Activated CD4-positive, alpha-beta T cell treated with anti-CD3 and anti-CD28 coated beads, Interleukin-2, amount 10 ng/mL, durations not matched to agents 7 days and 5 days (primary cell): ENCODE data around the gene P2RX3. TPM values are rescaled to one million over a fixed set of nuclear protein-coding genes. Genes with fewer than 3 reads are reported as not detected.
"Not testable (repeated sequence)": the region's sequence is repeated elsewhere in the genome, so short reads cannot be mapped to it uniquely, and the experiment has no call there.

Experiments
- CTCF ChIA-PET: fragments of 350-600 bp; sonication (Branson Sonifier 250); formaldehyde crosslinking; loops from one replicate; lab custom pipeline; 2021; ENCODE audit warnings: antibody characterized with exemption; lab: Charles Lee
- POLR2A ChIA-PET: fragments of 350-600 bp; sonication (Branson Sonifier 250); formaldehyde crosslinking; loops from one replicate; lab custom pipeline; 2021; ENCODE audit warnings: antibody characterized with exemption; lab: Charles Lee
- DNase-seq: peaks from one replicate; pipeline ENCODE4 v3.0.0-alpha.2; 2020
- H3K27ac Mint-ChIP-seq: one replicate; pipeline ENCODE4 v1.8.0; 2021; ENCODE audit warnings: mild to moderate bottlenecking, moderate library complexity, mixed read lengths
- H3K27me3 Mint-ChIP-seq: one replicate; pipeline ENCODE4 v1.8.0; 2021; ENCODE audit warnings: mixed read lengths
- H3K36me3 Mint-ChIP-seq: one replicate; pipeline ENCODE4 v1.8.0; 2021; ENCODE audit warnings: low read depth, mixed read lengths
- H3K4me1 Mint-ChIP-seq: one replicate; pipeline ENCODE4 v1.8.0; 2021; ENCODE audit warnings: mixed read lengths
- H3K4me3 Mint-ChIP-seq: one replicate; pipeline ENCODE4 v1.8.0; 2021; ENCODE audit warnings: mild to moderate bottlenecking, moderate library complexity, mixed read lengths
- H3K9me3 Mint-ChIP-seq: one replicate; pipeline ENCODE4 v1.8.0; 2021; ENCODE audit warnings: mixed read lengths
- total RNA-seq, 2 experiments: library from RNA; stranded (reverse); gene quantifications; one replicate each; pipeline ENCODE4 v1.2.3, GENCODE V29; 2021

The P2RX3 gene
- not detected for total RNA-seq

GRCh38 chr11:57338142-57338541, at the start of gene P2RX3:
TSS of gene P2RX3 (plus strand) at chr11:57338352. CDS start at chr11:57338551, 199 bp downstream.
- POLR2A ChIA-PET: no interaction called here
- Mint-ChIP-seq H3K4me3 (no peak within 1 kb of the TSS), H3K27me3 (peaks cover 8% of the 10 kb centered on the region), H3K27ac (no peak within 1 kb of the TSS), H3K9me3 (no peaks in the 10 kb centered on the region), H3K4me1 (peaks cover 30% of the 10 kb centered on the region), H3K36me3 (peaks cover 14% of the 10 kb centered on the region)
- DNase-seq: no peak
- CTCF ChIA-PET: interaction anchor here (0.5 to 1.2 kb wide), 4 partner anchors 9 to 462 kb away, joined by 3 to 4 read pairs (median 3); no protein-coding TSS in a partner anchor

DNA sequence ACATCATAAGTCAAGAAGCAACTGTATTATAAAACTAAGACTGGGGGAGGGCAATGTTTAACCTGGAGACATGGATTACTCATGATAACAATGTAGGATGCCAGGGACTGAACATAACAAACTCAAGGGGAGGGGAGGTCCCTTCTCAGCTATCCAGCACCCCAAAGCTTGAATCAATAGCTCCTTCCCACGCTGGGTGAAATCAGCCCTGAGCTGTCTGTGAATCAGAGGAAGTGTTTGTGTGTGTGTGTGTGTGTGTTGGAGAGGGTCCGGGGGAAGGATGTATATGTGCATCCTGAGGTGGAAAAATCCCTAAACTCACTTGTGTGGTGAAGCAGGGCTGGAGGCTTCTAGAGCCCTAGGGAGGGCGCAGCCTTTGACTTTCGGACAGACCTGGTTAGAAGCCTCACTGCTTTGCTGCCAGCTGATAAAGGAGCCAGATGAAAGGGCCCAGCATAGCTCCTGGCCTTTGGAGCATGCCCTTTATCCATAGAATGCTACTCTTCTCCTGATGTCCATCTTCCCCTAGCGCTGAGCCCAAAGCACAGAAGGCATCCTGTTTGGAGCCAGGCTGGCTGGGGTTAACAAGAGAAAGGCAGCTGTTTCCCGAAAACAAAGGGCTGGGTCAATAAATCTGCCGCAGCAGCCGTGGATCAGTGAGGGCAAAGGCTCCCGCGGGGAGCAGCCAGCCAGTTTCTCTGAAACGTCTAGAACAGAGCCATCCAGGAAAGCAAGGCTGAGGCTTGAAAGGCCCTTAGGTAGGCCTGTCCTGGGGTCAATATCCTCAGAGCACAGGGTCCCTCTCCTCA, 49.2 kb upstream of the P2RX3 start:
- Mint-ChIP-seq H3K4me3 (no peak overlapping the region), H3K36me3 (no peaks in the 10 kb centered on the region), H3K9me3 (no peaks in the 10 kb centered on the region), H3K27me3 (peaks cover 24% of the 10 kb centered on the region), H3K27ac (no peak overlapping the region), H3K4me1 (no peaks in the 10 kb centered on the region)
- POLR2A ChIA-PET: no interaction called here
- DNase-seq: no peak
- CTCF ChIA-PET: no interaction called here

DNA sequence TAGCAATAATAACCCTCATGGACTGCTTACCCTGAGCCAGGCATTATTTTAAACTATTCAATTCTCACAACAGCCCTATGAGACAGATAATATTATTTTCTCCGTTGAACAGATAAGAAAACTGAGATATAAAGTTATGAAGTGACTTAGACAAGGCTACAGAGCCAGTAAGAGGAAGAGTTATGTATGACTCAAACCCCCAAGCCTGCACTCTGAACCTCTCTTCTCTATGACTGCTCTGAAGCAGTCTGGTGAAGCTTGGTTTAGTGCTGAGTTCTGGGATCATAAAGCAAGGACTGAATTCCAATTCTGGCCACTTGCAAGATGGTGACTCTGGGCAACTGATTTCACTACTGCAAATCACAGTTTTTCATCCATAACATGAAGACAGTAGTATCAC, 47.9 kb upstream of the P2RX3 start:
- POLR2A ChIA-PET: no interaction called here
- no peak overlapping the region for H3K27ac Mint-ChIP-seq
- peaks cover 24% of the 10 kb centered on the region for H3K27me3 Mint-ChIP-seq
- H3K36me3 Mint-ChIP-seq: no peaks in the 10 kb centered on the region
- H3K4me1 Mint-ChIP-seq: no peaks in the 10 kb centered on the region
- no peak for DNase-seq
- H3K4me3 Mint-ChIP-seq: no peak overlapping the region
- CTCF ChIA-PET: no interaction called here
- H3K9me3 Mint-ChIP-seq: no peaks in the 10 kb centered on the region

- Mint-ChIP-seq H3K4me3 (no peak overlapping the region), H3K27me3 (peaks cover 11% of the 10 kb centered on the region), H3K9me3 (peaks cover 7% of the 10 kb centered on the region), H3K4me1 (no peaks in the 10 kb centered on the region), H3K36me3 (peaks cover 8% of the 10 kb centered on the region), H3K27ac (no peak overlapping the region)
- POLR2A ChIA-PET: no interaction called here
- CTCF ChIA-PET: no interaction called here
- DNase-seq: no peak
These were observed 43.7 kb upstream of the P2RX3 start for GRCh38 chr11:57294225-57295131.

GRCh38 chr11:57296205-57296604, 41.9 kb upstream of the P2RX3 start:
- CTCF ChIA-PET: interaction anchor here (1.0 kb wide), 1 partner anchor 47 kb away, joined by 3 read pairs; no protein-coding TSS in a partner anchor
- H3K27me3 Mint-ChIP-seq, H3K4me1 Mint-ChIP-seq, H3K27ac Mint-ChIP-seq, H3K4me3 Mint-ChIP-seq, POLR2A ChIA-PET, H3K9me3 Mint-ChIP-seq, DNase-seq: not testable (repeated sequence)
- H3K36me3 Mint-ChIP-seq: peaks cover 19% of the 10 kb centered on the region

- Mint-ChIP-seq H3K4me3 (no peak overlapping the region), H3K4me1 (no peaks in the 10 kb centered on the region), H3K36me3 (peaks cover 21% of the 10 kb centered on the region), H3K27ac (no peak overlapping the region), H3K27me3 (no peaks in the 10 kb centered on the region), H3K9me3 (peaks cover 9% of the 10 kb centered on the region)
- no peak for DNase-seq
- CTCF ChIA-PET: no interaction called here
- POLR2A ChIA-PET: no interaction called here
These were observed 40.9 kb upstream of the P2RX3 start for GRCh38 chr11:57297221-57297620.

- Mint-ChIP-seq H3K4me1 (no peaks in the 10 kb centered on the region), H3K27me3 (no peaks in the 10 kb centered on the region), H3K4me3 (no peak overlapping the region), H3K36me3 (peaks cover 21% of the 10 kb centered on the region), H3K9me3 (peaks cover 9% of the 10 kb centered on the region), H3K27ac (no peak overlapping the region)
- ChIA-PET POLR2A (no interaction called here), CTCF (no interaction called here)
- DNase-seq: no peak
These were observed 38.9 kb upstream of the P2RX3 start for GRCh38 chr11:57299150-57299737.

DNA sequence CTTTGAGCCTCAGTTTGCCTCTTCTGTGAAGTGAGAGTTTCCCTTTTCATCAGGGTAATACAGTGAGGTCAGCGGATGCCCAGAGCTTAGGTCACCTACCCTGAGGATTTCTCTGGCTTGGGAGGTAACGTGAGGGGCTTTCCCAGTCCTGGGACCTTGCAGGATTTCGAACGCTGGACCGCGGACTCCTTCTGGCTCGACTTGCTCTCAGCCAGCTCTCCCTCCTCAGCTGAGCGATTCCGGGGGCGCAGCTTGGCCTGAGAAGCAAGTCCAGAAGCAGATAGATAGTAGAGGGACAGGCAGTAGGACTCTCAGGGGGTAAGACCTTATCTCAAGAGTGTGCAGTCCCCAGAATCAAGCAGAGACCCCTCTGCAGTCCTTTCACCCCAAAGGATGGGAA, 37.4 kb upstream of the P2RX3 start:
- H3K36me3 Mint-ChIP-seq: peaks cover 21% of the 10 kb centered on the region
- H3K27me3 Mint-ChIP-seq: no peaks in the 10 kb centered on the region
- no peak for DNase-seq
- H3K4me3 Mint-ChIP-seq: no peak overlapping the region
- no peaks in the 10 kb centered on the region for H3K4me1 Mint-ChIP-seq
- ChIA-PET POLR2A (no interaction called here), CTCF (interaction anchor here (0.7 to 1.2 kb wide), 2 partner anchors 10 to 21 kb away, joined by 4 to 5 read pairs; no protein-coding TSS in a partner anchor)
- H3K9me3 Mint-ChIP-seq: peaks cover 9% of the 10 kb centered on the region
- H3K27ac Mint-ChIP-seq: no peak overlapping the region

- no peaks in the 10 kb centered on the region for H3K27me3 Mint-ChIP-seq
- H3K4me3 Mint-ChIP-seq: no peak overlapping the region
- no peak overlapping the region for H3K27ac Mint-ChIP-seq
- peaks cover 9% of the 10 kb centered on the region for H3K9me3 Mint-ChIP-seq
- no peaks in the 10 kb centered on the region for H3K4me1 Mint-ChIP-seq
- no peak for DNase-seq
- peaks cover 21% of the 10 kb centered on the region for H3K36me3 Mint-ChIP-seq
- POLR2A ChIA-PET: no interaction called here
- CTCF ChIA-PET: interaction anchor here (0.7 kb wide), 1 partner anchor 20 kb away, joined by 5 read pairs; no protein-coding TSS in a partner anchor
These were observed 36.3 kb upstream of the P2RX3 start for GRCh38 chr11:57301711-57302423.

DNA sequence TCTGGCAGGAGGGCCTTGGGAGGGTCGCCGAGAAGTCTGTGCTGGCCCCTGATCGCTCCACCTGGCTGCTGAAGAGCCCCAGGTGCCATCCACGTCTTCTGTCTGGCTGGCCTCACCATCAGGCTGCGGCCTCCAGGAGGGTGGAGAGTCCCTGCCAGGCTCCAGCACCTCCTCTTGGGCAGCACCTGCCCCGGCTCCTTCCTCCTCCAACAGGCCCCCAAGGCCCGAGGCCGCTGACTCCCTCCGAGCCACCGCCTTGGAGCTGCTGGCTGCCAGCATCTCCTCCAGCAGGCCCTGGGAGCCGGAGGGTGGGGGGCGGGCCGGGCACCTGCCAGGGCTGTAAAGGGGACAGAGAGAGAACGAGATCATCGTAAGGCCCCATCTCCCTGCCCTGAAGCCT, 35.7 kb upstream of the P2RX3 start:
- Mint-ChIP-seq H3K4me3 (no peak overlapping the region), H3K27me3 (no peaks in the 10 kb centered on the region), H3K4me1 (no peaks in the 10 kb centered on the region), H3K9me3 (peaks cover 9% of the 10 kb centered on the region), H3K36me3 (peaks cover 21% of the 10 kb centered on the region), H3K27ac (no peak overlapping the region)
- DNase-seq: no peak
- ChIA-PET POLR2A (no interaction called here), CTCF (interaction anchor here (1.1 kb wide), 1 partner anchor 9 kb away, joined by 3 read pairs; no protein-coding TSS in a partner anchor)

DNA sequence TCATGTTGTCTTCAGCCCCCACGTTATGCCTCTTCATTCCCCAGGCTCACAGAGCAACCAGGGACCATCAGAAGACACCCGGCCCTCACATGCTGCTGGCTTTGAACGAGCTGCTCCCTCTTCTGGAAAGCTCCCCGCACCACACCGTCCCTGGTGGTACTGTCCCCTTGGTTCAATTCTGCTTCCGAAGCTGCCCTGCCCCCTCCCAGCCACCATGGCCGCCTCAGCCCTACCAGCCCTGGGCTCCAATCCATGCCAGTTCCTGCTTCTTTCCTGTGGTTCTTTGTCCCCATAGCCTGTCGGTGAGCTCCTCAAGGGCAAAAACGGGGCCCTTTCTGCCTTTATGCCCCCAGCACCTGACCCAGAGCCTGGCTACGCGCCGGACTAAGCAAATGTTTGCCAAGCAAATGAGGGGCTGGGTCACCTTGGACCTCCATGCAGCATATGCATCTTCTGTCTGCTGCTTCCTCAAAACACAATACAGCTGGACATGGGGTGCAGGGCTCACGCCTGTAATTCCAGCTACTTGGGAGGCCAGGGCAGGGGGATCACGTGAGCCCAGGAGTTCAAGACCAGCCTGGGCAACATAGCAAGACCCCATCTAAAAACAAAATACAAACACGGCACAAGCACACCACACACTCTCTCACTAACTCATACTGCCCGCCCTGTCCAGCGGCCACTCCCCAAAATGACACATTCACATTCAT, 34.7 kb upstream of the P2RX3 start:
- no peak for DNase-seq
- peaks cover 20% of the 10 kb centered on the region for H3K36me3 Mint-ChIP-seq
- no peaks in the 10 kb centered on the region for H3K4me1 Mint-ChIP-seq
- POLR2A ChIA-PET: no interaction called here
- no peaks in the 10 kb centered on the region for H3K27me3 Mint-ChIP-seq
- peaks cover 6% of the 10 kb centered on the region for H3K9me3 Mint-ChIP-seq
- no peak overlapping the region for H3K27ac Mint-ChIP-seq
- CTCF ChIA-PET: interaction anchor here (1.1 kb wide), 1 partner anchor 8 kb away, joined by 3 read pairs; no protein-coding TSS in a partner anchor
- no peak overlapping the region for H3K4me3 Mint-ChIP-seq
